Gastroesophageal sphincter (tissue), 3 donors: ENCODE data around the gene EPHB3.

Experiments used
- EP300 ChIP-seq: sonication (generic); formaldehyde crosslinking; IDR thresholded peaks from one replicate; pipeline ENCODE4 v1.6.1; 2017; ENCODE audit warnings: antibody characterized with exemption, mild to moderate bottlenecking
- POLR2A ChIP-seq, 2 donors: fragments of 450-650 bp; IDR thresholded peaks; one replicate each; pipeline ENCODE4 v1.6.1; 2017; ENCODE audit warnings: antibody characterized with exemption in 2 of 2, mild to moderate bottlenecking in 2 of 2, moderate library complexity in 1 of 2
- TF ChIP-seq, protein P1 (sequence below), 4 experiments: fragments of 200-600 bp in 2 of 4; fragments of 450-650 bp in 2 of 4; sonication (generic) in 1 of 4; IDR thresholded peaks; one replicate each; pipeline ENCODE4 v1.5.1; 2017 to 2019; ENCODE audit warnings: antibody characterized with exemption in 4 of 4, mild to moderate bottlenecking in 2 of 4, moderate library complexity in 2 of 4

DNA sequence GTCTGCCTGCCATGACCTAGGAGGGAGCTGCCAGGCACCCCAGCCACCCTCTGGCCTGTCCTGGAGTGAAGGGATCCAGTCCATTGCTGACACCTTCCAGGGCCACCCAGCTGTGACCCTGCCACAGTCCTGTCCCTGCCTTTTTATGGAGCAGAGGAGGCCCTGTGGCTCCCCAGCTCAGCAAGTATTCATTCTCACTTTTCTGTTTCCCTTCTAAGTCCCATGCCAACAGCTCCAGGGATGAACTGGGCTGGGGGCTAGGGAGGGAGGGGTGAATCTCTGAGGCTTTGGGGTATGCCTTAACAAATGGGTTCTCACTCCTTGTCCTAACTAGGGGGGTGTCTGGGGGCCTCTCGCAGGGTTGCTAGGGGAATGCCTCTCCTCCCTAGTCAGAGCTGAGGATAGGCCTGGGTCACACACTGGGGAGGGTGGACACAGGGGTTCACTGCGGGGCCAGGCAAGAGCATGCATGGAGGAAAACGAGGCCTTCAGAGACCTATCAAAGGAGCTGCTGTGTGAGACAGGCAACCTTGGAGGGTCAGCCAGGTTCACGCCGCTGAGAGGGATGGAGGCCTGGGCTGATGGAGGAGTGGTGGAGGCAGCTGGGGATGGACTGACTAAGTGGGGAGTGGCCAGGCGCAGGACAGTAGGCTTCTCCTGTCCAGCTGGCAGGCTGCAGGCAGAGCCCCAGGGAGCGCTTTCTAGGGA is 31.8 kb downstream of the EPHB3 start:
- TF ChIP-seq, protein P1, sequence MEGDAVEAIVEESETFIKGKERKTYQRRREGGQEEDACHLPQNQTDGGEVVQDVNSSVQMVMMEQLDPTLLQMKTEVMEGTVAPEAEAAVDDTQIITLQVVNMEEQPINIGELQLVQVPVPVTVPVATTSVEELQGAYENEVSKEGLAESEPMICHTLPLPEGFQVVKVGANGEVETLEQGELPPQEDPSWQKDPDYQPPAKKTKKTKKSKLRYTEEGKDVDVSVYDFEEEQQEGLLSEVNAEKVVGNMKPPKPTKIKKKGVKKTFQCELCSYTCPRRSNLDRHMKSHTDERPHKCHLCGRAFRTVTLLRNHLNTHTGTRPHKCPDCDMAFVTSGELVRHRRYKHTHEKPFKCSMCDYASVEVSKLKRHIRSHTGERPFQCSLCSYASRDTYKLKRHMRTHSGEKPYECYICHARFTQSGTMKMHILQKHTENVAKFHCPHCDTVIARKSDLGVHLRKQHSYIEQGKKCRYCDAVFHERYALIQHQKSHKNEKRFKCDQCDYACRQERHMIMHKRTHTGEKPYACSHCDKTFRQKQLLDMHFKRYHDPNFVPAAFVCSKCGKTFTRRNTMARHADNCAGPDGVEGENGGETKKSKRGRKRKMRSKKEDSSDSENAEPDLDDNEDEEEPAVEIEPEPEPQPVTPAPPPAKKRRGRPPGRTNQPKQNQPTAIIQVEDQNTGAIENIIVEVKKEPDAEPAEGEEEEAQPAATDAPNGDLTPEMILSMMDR (IDR thresholded peaks at IDR 0.05) = no peak
- TF ChIP-seq POLR2A (IDR thresholded peaks at IDR 0.05) = no peak
- TF ChIP-seq EP300 = no peak
